ENCODE results near the gene TRIM17.
A peak's percentile ranks its signal among the peaks of the same experiment; 100 is the strongest.

The TRIM17 gene

GRCh38 chr1:228456252-228457016, 39.8 kb upstream of the TRIM17 start:
- DNase-seq (ENCODE audit: low spot score in 2 of 2) (no peak), ATAC-seq (ENCODE audit: low read depth) (no peak)
- peaks cover 6% of the 10 kb centered on the region for H3K36me3 Mint-ChIP-seq
- H3K27ac Mint-ChIP-seq, result peak overlapping the region; percentile 98
- peak overlapping the region; percentile 92 for H3K4me3 Mint-ChIP-seq
- H3K4me1 Mint-ChIP-seq, result peaks cover 10% of the 10 kb centered on the region
- H3K27me3 Mint-ChIP-seq, result peaks cover 1% of the 10 kb centered on the region
- H3K9me3 Mint-ChIP-seq, result no peaks in the 10 kb centered on the region

- no peak for ATAC-seq (ENCODE audit: low read depth)
These were observed 39.1 kb upstream of the TRIM17 start for GRCh38 chr1:228455715-228456114.

GRCh38 chr1:228454238-228454637, 37.6 kb upstream of the TRIM17 start:
- Mint-ChIP-seq H3K36me3 (peaks cover 4% of the 10 kb centered on the region), H3K27ac (no peak overlapping the region), H3K27me3 (no peaks in the 10 kb centered on the region), H3K4me3 (no peak overlapping the region), H3K4me1 (peaks cover 9% of the 10 kb centered on the region), H3K9me3 (no peaks in the 10 kb centered on the region)
- ATAC-seq (ENCODE audit: low read depth) (no peak), DNase-seq (ENCODE audit: low spot score in 2 of 2) (no peak)

More at GRCh38 chr1:228455715-228456114, 39.1 kb upstream of the TRIM17 start:
- H3K27me3 Mint-ChIP-seq, result no peaks in the 10 kb centered on the region
- H3K36me3 Mint-ChIP-seq, result peaks cover 4% of the 10 kb centered on the region
- no peak for DNase-seq (ENCODE audit: low spot score in 2 of 2)
- H3K4me1 Mint-ChIP-seq, result peaks cover 10% of the 10 kb centered on the region
- H3K4me3 Mint-ChIP-seq, result no peak overlapping the region
- H3K9me3 Mint-ChIP-seq, result no peaks in the 10 kb centered on the region
- no peak overlapping the region for H3K27ac Mint-ChIP-seq

- Mint-ChIP-seq H3K27me3 (no peaks in the 10 kb centered on the region), H3K36me3 (peaks cover 4% of the 10 kb centered on the region), H3K27ac (no peak overlapping the region)
These were observed 37.0 kb upstream of the TRIM17 start for GRCh38 chr1:228453614-228454013.

GRCh38 chr1:228453022-228453560, 36.4 kb upstream of the TRIM17 start:
- ATAC-seq (ENCODE audit: low read depth) (no peak), DNase-seq (ENCODE audit: low spot score in 2 of 2) (no peak)
- Mint-ChIP-seq H3K27me3 (peaks cover 3% of the 10 kb centered on the region), H3K9me3 (no peaks in the 10 kb centered on the region), H3K4me1 (peaks cover 4% of the 10 kb centered on the region), H3K27ac (no peak overlapping the region), H3K36me3 (peaks cover 4% of the 10 kb centered on the region), H3K4me3 (no peak overlapping the region)

More at GRCh38 chr1:228453614-228454013, 37.0 kb upstream of the TRIM17 start:
- DNase-seq (ENCODE audit: low spot score in 2 of 2) (no peak), ATAC-seq (ENCODE audit: low read depth) (no peak)
- Mint-ChIP-seq H3K4me1 (peaks cover 7% of the 10 kb centered on the region), H3K4me3 (no peak overlapping the region), H3K9me3 (no peaks in the 10 kb centered on the region)

GRCh38 chr1:228452194-228453021, 35.7 kb upstream of the TRIM17 start:
- Mint-ChIP-seq H3K27ac (no peak overlapping the region), H3K4me3 (no peak overlapping the region), H3K4me1 (peaks cover 4% of the 10 kb centered on the region), H3K9me3 (no peaks in the 10 kb centered on the region), H3K36me3 (peaks cover 4% of the 10 kb centered on the region), H3K27me3 (peaks cover 3% of the 10 kb centered on the region)
- ATAC-seq (ENCODE audit: low read depth), result no peak
- no peak for DNase-seq (ENCODE audit: low spot score in 2 of 2)

GRCh38 chr1:228450200-228450599, 33.5 kb upstream of the TRIM17 start:
- Mint-ChIP-seq H3K4me1 (peaks cover 8% of the 10 kb centered on the region), H3K9me3 (no peaks in the 10 kb centered on the region), H3K27me3 (peaks cover 12% of the 10 kb centered on the region), H3K4me3 (no peak overlapping the region), H3K27ac (no peak overlapping the region), H3K36me3 (peaks cover 4% of the 10 kb centered on the region)
- ATAC-seq (ENCODE audit: low read depth) (no peak), DNase-seq (ENCODE audit: low spot score in 2 of 2) (no peak)

- H3K4me3 Mint-ChIP-seq, result no peak overlapping the region
- DNase-seq (ENCODE audit: low spot score in 2 of 2) (no peak), ATAC-seq (ENCODE audit: low read depth) (no peak)
- H3K9me3 Mint-ChIP-seq, result no peaks in the 10 kb centered on the region
- H3K36me3 Mint-ChIP-seq, result peaks cover 2% of the 10 kb centered on the region
- H3K27me3 Mint-ChIP-seq, result peaks cover 25% of the 10 kb centered on the region
- peaks cover 10% of the 10 kb centered on the region for H3K4me1 Mint-ChIP-seq
- H3K27ac Mint-ChIP-seq, result no peak overlapping the region
These were observed 31.7 kb upstream of the TRIM17 start for GRCh38 chr1:228448372-228448771.

GRCh38 chr1:228446852-228447251, 30.2 kb upstream of the TRIM17 start:
- Mint-ChIP-seq H3K36me3 (no peaks in the 10 kb centered on the region), H3K4me3 (no peak overlapping the region), H3K27me3 (peaks cover 28% of the 10 kb centered on the region)

GRCh38 chr1:228445843-228446650, 29.4 kb upstream of the TRIM17 start:
- Mint-ChIP-seq H3K4me3 (peak overlapping the region; percentile 82), H3K27me3 (peaks cover 28% of the 10 kb centered on the region), H3K9me3 (no peaks in the 10 kb centered on the region), H3K27ac (no peak overlapping the region), H3K36me3 (no peaks in the 10 kb centered on the region), H3K4me1 (peaks cover 10% of the 10 kb centered on the region)
- ATAC-seq (ENCODE audit: low read depth) (peak; percentile 72), DNase-seq (ENCODE audit: low spot score in 2 of 2) (no peak)

More at GRCh38 chr1:228446852-228447251, 30.2 kb upstream of the TRIM17 start:
- Mint-ChIP-seq H3K27ac (no peak overlapping the region), H3K9me3 (no peaks in the 10 kb centered on the region), H3K4me1 (peaks cover 10% of the 10 kb centered on the region)
- ATAC-seq (ENCODE audit: low read depth), result no peak
- no peak for DNase-seq (ENCODE audit: low spot score in 2 of 2)

GRCh38 chr1:228445490-228445842, 28.8 kb upstream of the TRIM17 start:
- Mint-ChIP-seq H3K4me3 (peak overlapping the region; percentile 82), H3K36me3 (no peaks in the 10 kb centered on the region), H3K4me1 (peaks cover 10% of the 10 kb centered on the region), H3K27ac (no peak overlapping the region), H3K9me3 (no peaks in the 10 kb centered on the region), H3K27me3 (peaks cover 31% of the 10 kb centered on the region)
- no peak for ATAC-seq (ENCODE audit: low read depth)
- DNase-seq (ENCODE audit: low spot score in 2 of 2), result no peak

- no peak overlapping the region for H3K27ac Mint-ChIP-seq
- H3K36me3 Mint-ChIP-seq, result no peaks in the 10 kb centered on the region
- ATAC-seq (ENCODE audit: low read depth), result no peak
- H3K4me1 Mint-ChIP-seq, result peaks cover 10% of the 10 kb centered on the region
- no peaks in the 10 kb centered on the region for H3K9me3 Mint-ChIP-seq
- H3K27me3 Mint-ChIP-seq, result peaks cover 45% of the 10 kb centered on the region
- no peak for DNase-seq (ENCODE audit: low spot score in 2 of 2)
- no peak overlapping the region for H3K4me3 Mint-ChIP-seq
These were observed 26.7 kb upstream of the TRIM17 start for GRCh38 chr1:228443395-228443794.

GRCh38 chr1:228440761-228441500, 24.3 kb upstream of the TRIM17 start:
- no peak overlapping the region for H3K27ac Mint-ChIP-seq
- no peak for DNase-seq (ENCODE audit: low spot score in 2 of 2)
- no peaks in the 10 kb centered on the region for H3K36me3 Mint-ChIP-seq
- H3K4me3 Mint-ChIP-seq, result no peak overlapping the region
- no peaks in the 10 kb centered on the region for H3K9me3 Mint-ChIP-seq
- no peak for ATAC-seq (ENCODE audit: low read depth)
- H3K27me3 Mint-ChIP-seq, result peaks cover 45% of the 10 kb centered on the region
- H3K4me1 Mint-ChIP-seq, result peaks cover 8% of the 10 kb centered on the region

All from memory B cell (primary cell).